MM.1S (cell line): Measurements from ENCODE around the gene CNPY1.

ENCODE experiments used
- DNase-seq: peaks from one replicate; pipeline ENCODE4 v3.0.0-alpha.2; 2015
- H2AFZ ChIP-seq: fragments of 300-600 bp; sonication (generic); 2 replicates; pipeline ENCODE4 v1.6.0; 2016; ENCODE audit warnings: antibody characterized with exemption, low read length
- H3F3A ChIP-seq: fragments of 300-600 bp; sonication (generic); 2 replicates; pipeline ENCODE4 v1.6.1; 2016; ENCODE audit warnings: mild to moderate bottlenecking, antibody characterized with exemption, low read length, moderate library complexity, mixed read lengths; ENCODE audit not compliant: insufficient read depth
- H3K27ac ChIP-seq: fragments of 300-600 bp; sonication (generic); 2 replicates; pipeline ENCODE4 v1.5.1; 2016; ENCODE audit warnings: mild to moderate bottlenecking, low read length
- H3K27me3 ChIP-seq: fragments of 300-600 bp; sonication (generic); replicated peaks from 2 replicates; pipeline ENCODE4 v1.6.0; 2016; ENCODE audit warnings: low read length; ENCODE audit not compliant: insufficient read depth
- H3K36me3 ChIP-seq: fragments of 300-600 bp; sonication (generic); replicated peaks from 2 replicates; pipeline ENCODE4 v1.6.1; 2016; ENCODE audit warnings: mild to moderate bottlenecking, low read length, mixed read lengths; ENCODE audit not compliant: insufficient read depth
- H3K4me1 ChIP-seq: fragments of 300-600 bp; sonication (generic); 2 replicates; pipeline ENCODE4 v1.6.1; 2016; ENCODE audit warnings: low read length, mixed read lengths
- H3K4me2 ChIP-seq: fragments of 300-600 bp; sonication (generic); 2 replicates; pipeline ENCODE4 v1.6.0; 2016; ENCODE audit warnings: low read depth, low read length
- H3K4me3 ChIP-seq: fragments of 300-600 bp; sonication (generic); 2 replicates; pipeline ENCODE4 v1.5.1; 2016; ENCODE audit warnings: low read length, mixed read lengths
- H3K79me2 ChIP-seq: fragments of 300-600 bp; sonication (generic); 2 replicates; pipeline ENCODE4 v1.6.1; 2016; ENCODE audit warnings: mixed run types, low read length, mixed read lengths
- H3K9ac ChIP-seq: fragments of 300-600 bp; sonication (generic); 2 replicates; pipeline ENCODE4 v1.6.1; 2016; ENCODE audit warnings: low read length, mixed read lengths
- H3K9me2 ChIP-seq: fragments of 300-600 bp; sonication (generic); replicated peaks from 2 replicates; pipeline ENCODE4 v1.6.1; 2016; ENCODE audit warnings: mild to moderate bottlenecking, low read length, mixed read lengths; ENCODE audit not compliant: insufficient read depth
- H3K9me3 ChIP-seq: fragments of 300-600 bp; sonication (generic); replicated peaks from 2 replicates; pipeline ENCODE4 v1.6.1; 2016; ENCODE audit warnings: mild to moderate bottlenecking, low read length, mixed read lengths; ENCODE audit not compliant: insufficient read depth
- H4K20me1 ChIP-seq: fragments of 300-600 bp; sonication (generic); 2 replicates; pipeline ENCODE4 v1.6.1; 2016; ENCODE audit warnings: mild to moderate bottlenecking, low read length, moderate library complexity, mixed read lengths; ENCODE audit not compliant: insufficient read depth
- EZH2 ChIP-seq: fragments of 300-600 bp; sonication (generic); optimal IDR thresholded peaks from 2 replicates; pipeline ENCODE3; 2017; ENCODE audit warnings: low read depth, mild to moderate bottlenecking, antibody characterized with exemption, low read length, mixed read lengths
- EZH2phosphoT487 ChIP-seq: fragments of 300-600 bp; sonication (generic); IDR thresholded peaks from 2 replicates; pipeline ENCODE4 v1.6.1; 2018; ENCODE audit warnings: antibody characterized with exemption, low read length
- TF ChIP-seq, protein P1 (sequence below): fragments of 300-600 bp; sonication (generic); IDR thresholded peaks from 2 replicates; pipeline ENCODE4 v1.5.1; 2016; ENCODE audit warnings: antibody characterized with exemption, low read length, mixed read lengths

Gene CNPY1

DNA sequence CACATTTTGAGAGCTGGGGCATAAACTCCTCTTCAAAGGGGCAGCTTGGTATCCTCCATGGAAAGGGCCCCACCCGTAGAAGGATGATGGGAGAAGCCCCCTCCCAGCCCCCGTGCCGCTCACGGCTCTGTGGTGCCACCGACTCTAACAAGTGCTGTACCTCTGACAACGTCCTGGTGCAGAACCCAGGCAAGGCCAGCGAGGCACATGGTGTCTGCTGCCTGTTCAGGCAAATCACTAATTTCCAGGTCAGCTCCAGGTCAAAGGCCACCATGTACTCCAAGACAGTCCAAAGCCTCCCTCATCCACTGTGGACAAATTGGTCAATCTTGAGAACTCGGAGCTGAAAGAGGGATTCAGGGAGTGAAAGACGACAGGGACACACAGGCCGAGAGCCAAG, 11.4 kb upstream of the CNPY1 start:
- H2AFZ ChIP-seq: no peak overlapping the region
- DNase-seq: no peak

DNA sequence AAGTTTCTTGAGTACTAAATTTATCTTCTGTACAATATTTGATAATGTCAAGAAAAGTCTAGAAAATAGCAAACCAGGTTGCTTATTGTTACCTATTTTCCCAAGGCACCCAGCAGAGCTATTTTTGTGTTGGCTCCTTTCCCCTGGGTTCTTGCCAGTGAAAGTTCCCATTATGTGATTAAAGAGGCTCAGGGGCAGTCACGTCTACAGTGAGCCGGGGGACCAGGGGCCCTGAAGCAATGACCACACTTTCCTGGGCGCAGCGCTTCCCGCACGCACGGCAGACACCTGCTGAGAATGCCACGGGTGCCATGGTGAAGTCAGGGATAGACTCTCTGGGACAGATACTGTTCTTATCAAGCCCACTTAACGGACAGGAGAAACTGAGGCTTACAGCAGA, 10.4 kb upstream of the CNPY1 start:
- Histone ChIP-seq H2AFZ (no peak overlapping the region), H3K9me3 (no peaks in the 10 kb centered on the region), H3K27ac (no peak overlapping the region), H3K27me3 (peaks cover 82% of the 10 kb centered on the region), H3K36me3 (no peaks in the 10 kb centered on the region), H3K79me2 (no peaks in the 10 kb centered on the region), H3F3A (no peaks in the 10 kb centered on the region), H3K4me1 (0 out of 2 replicates have a peak, but pooled peaks cover 3% of the 10 kb centered on the region), H3K9ac (no peak overlapping the region), H3K4me2 (no peak overlapping the region), H3K4me3 (no peak overlapping the region), H3K9me2 (no peaks in the 10 kb centered on the region), H4K20me1 (no peaks in the 10 kb centered on the region)
- DNase-seq: no peak
- TF ChIP-seq EZH2 (no peak), EZH2phosphoT487 (no peak)
- TF ChIP-seq, protein P1, sequence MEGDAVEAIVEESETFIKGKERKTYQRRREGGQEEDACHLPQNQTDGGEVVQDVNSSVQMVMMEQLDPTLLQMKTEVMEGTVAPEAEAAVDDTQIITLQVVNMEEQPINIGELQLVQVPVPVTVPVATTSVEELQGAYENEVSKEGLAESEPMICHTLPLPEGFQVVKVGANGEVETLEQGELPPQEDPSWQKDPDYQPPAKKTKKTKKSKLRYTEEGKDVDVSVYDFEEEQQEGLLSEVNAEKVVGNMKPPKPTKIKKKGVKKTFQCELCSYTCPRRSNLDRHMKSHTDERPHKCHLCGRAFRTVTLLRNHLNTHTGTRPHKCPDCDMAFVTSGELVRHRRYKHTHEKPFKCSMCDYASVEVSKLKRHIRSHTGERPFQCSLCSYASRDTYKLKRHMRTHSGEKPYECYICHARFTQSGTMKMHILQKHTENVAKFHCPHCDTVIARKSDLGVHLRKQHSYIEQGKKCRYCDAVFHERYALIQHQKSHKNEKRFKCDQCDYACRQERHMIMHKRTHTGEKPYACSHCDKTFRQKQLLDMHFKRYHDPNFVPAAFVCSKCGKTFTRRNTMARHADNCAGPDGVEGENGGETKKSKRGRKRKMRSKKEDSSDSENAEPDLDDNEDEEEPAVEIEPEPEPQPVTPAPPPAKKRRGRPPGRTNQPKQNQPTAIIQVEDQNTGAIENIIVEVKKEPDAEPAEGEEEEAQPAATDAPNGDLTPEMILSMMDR: no peak

More for the DNA sequence above, 11.4 kb upstream of the CNPY1 start:
- Histone ChIP-seq H3K9ac (no peak overlapping the region), H3K27me3 (peaks cover 75% of the 10 kb centered on the region), H3F3A (no peaks in the 10 kb centered on the region), H3K27ac (no peak overlapping the region), H3K4me2 (no peak overlapping the region), H3K9me2 (no peaks in the 10 kb centered on the region), H3K36me3 (no peaks in the 10 kb centered on the region), H3K4me1 (0 out of 2 replicates have a peak, but pooled peaks cover 3% of the 10 kb centered on the region), H3K9me3 (no peaks in the 10 kb centered on the region), H3K79me2 (no peaks in the 10 kb centered on the region), H3K4me3 (no peak overlapping the region), H4K20me1 (no peaks in the 10 kb centered on the region)
- no peak for TF ChIP-seq EZH2phosphoT487
- TF ChIP-seq, protein P1: no peak

DNA sequence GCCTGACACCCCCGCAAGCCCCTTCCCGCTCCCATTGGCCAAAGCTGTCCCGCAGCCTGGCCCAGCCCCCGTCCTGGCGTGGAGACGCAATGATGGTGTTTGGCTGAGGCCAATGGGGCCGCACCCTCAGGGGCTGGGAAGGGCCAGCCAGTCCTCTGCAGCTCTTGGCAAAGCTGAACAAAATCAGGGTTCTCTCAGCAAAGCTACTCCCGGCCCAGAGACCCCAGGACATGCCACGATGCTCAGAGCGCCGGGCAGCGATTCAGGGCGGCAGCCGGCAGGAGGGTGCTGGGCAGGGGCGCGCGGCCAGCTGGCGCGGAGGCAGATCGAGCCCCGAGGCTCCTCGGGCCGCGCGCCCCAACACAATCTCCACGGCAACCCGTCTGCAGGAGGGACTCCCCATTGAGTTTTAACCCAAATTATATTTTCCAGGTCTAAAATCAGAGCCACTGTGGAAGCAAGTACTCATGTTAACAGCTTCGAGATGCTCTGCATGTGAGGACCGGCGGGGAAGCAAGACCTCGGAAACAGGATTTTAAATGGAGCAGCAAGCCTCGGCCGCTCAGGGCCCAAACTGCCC, 8.8 kb upstream of the CNPY1 start:
- DNase-seq: no peak
- Histone ChIP-seq H3K27me3 (peaks cover 84% of the 10 kb centered on the region), H3K9ac (no peak overlapping the region), H3K4me1 (no peaks in the 10 kb centered on the region), H3K9me2 (no peaks in the 10 kb centered on the region), H3K9me3 (no peaks in the 10 kb centered on the region), H3K36me3 (no peaks in the 10 kb centered on the region), H3K27ac (no peak overlapping the region), H3K79me2 (no peaks in the 10 kb centered on the region), H3F3A (no peaks in the 10 kb centered on the region), H4K20me1 (no peaks in the 10 kb centered on the region), H2AFZ (no peak overlapping the region), H3K4me2 (no peak overlapping the region), H3K4me3 (no peak overlapping the region)
- TF ChIP-seq, protein P1: no peak
- TF ChIP-seq EZH2phosphoT487 (no peak), EZH2 (no peak)
